Myocyte (in vitro differentiated cells): ENCODE data around the gene TYW1B. TPM values are rescaled to one million over a fixed set of nuclear protein-coding genes. Genes with fewer than 3 reads are reported as not detected.
"Not testable (repeated sequence)": the region's sequence is repeated elsewhere in the genome, so short reads cannot be mapped to it uniquely, and the experiment has no call there.

Experiments used
- DNase-seq: peaks from one replicate; pipeline ENCODE4 v3.0.0-alpha.2; 2012; ENCODE audit warnings: low read depth
- total RNA-seq: library from RNA; depleted of rRNA; stranded (reverse); fragments of >200 nt; gene quantifications from 2 replicates; pipeline ENCODE4 v1.2.3, GENCODE V29; 2014

Gene TYW1B
- total RNA-seq, 1 donor from 2014 or later, result 3.2 TPM

DNA sequence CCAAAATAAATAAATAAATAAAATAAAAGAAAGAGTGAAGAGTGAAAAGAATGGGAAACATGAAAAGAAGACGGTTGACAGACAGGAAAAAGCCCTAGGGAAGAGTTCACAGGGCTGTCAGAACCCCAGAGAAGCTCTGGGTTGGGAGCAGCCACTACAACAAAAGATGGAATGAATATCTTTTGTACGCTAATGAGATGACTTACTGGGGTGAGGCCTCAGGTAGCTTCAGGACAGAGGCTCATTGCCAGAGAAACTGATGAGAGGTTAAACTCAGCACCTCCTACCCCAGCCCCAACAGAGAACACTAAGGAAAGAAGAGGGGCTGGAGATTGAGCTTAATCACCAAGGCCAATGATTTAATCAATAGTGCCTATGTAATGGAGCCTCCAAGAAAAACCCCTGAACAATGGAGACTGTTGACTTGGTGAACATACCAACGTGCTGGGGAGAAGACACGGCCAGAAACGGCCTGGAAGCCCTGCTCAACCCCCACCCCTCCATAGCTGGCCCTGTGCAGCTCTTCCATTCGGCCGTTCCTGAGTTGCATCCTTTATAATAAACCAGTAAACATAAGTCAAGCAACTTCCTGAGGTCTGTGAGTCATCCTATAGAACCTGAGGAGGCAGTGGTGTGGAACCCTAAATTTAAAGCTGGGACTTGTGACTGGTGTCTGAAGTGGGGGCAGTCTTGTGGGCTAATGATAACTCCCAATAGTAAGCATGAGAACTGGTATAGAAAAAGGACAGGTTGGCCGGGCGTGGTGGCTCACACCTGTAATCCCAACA, 11.4 kb downstream of the TYW1B start:
- DNase-seq, result not testable (repeated sequence)

DNA sequence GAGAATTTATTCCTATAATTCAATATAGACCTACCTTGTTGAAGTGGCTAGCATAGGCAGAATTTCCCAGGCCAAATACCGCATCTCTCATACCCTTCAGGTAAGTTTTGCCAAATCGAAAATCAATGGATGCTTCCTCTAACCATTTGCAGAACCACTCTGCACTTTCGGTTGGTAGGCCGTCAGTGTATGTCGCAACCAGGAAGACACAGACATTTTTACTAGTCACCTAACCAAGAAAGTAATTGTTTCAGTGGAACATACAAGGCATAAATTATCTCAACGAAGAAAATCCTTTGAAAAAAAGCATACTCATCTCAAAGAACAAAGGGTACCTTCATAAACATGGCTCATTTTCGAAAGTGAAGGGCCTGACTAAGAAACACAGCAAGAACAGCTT, 17.6 kb downstream of the TYW1B start:
- not testable (repeated sequence) for DNase-seq

DNA sequence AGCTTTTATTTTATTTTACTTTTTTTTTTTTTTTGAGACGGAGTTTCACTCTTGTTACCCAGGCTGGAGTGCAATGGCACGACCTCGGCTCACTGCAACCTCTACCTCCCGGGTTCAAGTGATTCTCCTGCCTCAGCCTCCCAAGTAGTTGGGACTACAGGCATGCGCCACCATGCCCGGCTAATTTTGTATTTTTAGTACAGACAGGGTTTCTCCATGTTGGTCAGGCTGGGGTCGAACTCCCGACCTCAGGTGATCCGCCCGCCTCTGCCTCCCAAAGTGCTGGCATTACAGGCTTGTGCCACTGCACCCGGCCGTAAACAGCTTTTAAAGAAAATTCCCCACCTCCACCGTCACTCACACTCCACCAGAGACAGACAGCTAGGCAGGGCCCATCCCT, 19.5 kb downstream of the TYW1B start:
- not testable (repeated sequence) for DNase-seq

DNA sequence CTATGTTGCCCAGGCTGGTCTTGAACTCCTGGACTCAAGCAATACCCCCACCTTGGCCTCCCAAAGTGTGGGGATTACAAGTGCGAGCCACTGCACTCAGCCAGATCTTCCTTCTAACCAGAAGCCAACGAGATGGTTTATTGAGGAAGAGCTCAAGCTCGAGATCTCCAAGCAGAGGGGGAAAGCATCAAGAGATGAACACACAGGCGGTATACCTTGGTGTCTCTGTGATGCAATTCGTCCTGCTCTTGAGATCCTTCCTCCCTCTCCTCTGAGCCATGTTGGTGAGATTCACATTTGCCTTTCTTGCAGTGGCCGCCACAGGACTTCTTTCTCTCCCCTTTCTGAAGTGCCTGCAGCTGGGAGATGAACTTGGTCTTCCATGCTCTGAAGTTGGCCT, 21.1 kb downstream of the TYW1B start:
- DNase-seq, result not testable (repeated sequence)

DNA sequence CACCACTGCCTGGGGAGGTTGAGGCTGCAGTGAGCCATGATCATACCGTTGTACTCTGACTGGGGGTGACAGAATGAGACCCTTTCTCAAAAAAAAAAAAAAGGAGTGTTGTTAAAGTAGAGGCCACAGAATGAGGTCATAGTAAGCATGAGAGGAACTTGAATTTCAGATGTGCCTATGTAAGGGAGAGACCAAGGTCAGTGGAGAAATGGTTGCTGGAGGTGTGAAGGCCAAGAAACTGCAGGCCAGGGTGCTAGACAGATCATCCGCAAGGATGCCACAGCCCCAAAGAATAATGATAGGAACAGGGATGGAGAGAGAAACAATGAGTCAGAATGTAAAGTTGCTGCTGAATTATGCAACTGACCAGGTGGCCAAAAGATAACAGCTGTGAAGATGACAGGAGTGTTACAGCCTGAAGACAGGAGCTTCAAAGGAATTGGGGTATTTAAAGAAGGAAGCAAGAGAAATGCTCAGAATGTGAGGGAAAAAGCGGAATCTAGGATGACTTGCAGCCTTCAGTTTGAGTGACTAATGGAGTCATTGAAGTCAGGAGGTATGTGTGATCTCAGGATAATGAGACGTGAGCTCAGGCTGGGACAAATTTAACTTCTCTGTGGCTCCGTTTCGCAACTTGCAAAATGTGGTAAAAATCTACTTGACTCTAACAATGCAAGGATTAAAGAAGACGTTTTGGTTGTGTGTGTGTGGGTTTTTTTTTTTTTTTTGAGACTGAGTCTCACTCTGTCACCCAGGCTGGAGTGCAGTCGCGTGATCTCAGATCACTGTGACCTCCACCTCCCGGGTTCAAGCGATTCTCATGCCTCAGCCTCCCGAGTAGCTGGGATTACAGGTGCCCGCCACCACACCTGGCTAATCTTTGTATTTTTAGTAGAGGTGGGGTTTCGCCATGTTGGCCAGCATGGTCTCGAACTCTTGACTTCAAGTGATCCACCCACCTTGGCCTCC, 22.2 kb downstream of the TYW1B start:
- peak; percentile 93 for DNase-seq

DNA sequence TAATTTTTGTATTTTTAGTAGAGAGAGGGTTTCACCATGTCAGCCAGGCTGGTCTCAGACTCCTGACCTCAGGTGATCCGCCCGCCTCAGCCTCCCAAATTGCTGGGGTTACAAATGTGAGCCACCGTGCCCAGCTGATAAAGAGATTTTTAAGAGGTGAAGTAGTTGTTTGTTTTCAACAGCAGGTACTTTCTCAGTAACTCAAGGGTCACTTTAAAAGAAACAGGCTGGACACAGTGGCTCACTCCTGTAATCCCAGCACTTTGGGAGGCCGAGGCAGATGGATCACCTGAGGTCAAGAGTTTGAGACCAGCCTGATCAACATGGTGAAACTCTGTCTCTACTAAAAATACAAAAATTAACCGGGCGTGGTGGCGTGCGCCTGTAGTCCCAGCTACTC, 24.2 kb downstream of the TYW1B start:
- DNase-seq, result not testable (repeated sequence)

DNA sequence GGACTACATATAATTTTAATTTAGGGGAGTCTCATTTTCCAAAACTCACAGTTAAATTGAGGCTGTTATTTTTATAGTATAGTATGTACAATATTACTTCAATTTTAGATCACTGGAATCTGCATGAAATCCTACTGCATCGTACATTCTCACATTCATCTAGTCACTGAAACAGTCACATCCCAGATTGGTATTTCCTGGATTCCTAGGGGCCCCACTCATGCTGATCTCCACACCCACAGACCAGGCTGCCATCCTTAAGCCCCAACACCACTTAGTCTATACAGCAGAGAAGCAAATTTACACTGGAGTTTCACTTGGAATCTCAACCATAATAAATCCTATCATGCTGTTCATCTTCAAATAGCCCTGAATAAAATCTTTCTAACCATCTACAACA, 26.4 kb downstream of the TYW1B start:
- peak; percentile 38 for DNase-seq

DNA sequence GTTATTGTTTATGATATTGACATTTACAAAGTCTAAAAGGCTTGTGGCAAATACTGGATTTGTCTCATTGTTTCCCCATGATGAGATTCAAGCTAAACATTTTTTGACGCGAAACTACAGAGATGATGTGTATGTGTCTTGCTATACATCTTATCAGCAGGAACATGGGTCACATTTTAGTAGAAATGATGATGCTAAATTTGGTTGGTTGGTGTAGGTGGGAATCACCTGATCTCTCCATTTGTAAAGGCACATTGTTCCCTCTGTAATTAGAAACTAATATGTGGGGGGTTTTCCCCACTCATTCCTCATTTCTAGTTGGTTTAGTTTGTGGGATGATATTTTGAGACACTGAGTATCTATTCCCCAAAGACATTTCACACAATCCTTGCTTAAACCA, 32.6 kb downstream of the TYW1B start:
- DNase-seq, result not testable (repeated sequence)

DNA sequence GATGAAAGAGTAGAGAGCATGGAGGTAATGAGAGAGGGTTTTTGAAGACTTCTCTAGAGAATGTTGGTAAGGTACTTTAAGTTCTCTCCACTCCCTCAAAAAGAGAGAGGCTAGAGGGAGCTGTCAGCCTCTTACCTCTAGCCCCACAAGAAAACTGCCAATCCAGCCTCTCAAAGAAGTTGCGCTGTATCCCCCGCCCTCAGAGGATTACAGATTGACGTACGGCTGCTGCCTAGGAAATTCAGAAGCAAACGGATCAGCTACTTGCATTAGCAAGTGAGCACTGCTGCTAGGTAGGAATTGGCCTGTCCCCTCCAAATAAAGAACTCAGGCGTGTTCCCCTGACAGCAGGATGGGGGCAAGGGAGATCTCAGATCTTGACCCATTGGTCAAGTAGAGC, 34.2 kb downstream of the TYW1B start:
- DNase-seq, result no peak

DNA sequence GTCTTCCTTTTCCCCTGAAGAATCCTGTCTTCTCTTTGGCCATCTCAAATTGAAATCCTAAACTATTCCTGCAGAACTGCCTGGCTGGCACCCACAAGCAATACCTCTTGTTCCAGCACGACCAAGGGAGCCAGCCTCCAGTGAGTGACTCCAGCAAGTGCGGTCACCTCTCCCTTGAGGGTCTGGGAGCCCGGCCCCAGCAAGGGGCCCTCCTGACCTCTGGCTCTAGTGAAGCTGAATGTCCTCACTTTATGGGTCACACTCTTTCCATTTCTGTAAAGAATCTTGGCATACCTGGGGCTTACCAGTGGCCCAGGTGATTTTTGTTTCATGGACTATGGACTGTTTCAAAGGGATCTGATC, 37.3 kb downstream of the TYW1B start:
- DNase-seq, result peak; percentile 39

DNA sequence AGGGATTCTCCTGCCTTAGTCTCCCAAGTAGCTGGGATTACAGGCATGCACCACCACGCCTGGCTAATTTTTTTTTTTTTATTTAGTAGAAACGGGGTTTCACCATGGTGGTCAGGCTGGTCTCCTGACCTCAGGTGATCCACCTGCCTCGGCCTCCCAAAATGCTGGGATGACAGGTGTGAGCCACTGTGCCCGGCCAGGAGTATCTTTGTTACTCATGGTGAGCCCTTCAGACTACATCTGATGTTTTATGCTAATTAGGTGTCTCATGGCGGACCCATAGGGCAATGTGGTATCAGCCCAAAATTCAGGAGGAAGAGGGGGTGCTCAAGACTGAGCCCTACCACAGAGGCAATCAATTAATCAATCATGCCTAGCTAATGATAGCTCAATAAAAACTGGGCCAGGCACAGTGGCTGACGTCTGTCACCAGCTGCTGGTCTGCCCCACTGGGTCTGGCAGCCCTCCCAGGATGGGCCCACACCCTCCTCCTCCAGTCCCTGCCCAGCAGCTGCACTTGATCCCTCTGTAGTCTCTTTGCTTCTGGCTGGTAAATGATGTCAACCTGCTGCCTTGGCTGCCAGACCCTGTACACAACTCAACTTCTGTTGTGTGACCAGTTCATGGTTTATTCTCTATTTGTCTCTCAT, 37.8 kb downstream of the TYW1B start:
- DNase-seq, result peak; percentile 85

DNA sequence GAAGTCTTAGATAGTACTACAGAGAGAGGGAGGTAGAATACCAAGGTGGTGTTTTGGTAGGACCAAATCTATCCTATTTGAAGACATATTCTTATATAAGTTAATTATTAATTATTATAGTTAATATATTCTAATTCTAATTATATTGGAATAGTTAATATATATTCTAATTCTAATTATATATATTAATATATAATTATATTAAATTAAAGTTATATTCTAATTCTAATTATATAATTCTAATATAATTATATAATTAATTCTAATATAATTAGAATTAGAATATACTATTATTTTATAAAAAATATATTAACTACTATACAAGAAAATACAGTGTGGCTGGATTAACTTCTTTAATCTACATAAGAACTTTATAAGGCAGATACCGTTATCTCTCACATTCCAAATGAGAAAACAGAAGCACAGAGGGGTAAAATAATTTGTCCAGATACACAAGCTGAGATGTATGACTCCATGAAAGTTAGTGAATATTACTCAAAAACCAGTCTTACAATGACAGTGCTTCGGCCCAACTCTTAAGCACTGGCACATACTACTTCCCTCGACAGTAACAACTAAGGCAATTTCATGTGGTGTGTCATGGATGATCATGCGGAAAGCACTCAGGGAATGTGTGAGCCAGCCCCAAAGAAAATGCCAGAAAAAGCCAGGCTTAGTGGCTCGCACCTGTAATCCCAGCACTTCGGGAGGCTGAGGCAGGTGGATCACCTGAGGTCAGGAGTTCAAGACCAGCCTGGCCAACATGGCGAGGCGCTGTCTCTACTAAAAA, 42.6 kb downstream of the TYW1B start:
- DNase-seq, result peak; percentile 47

DNA sequence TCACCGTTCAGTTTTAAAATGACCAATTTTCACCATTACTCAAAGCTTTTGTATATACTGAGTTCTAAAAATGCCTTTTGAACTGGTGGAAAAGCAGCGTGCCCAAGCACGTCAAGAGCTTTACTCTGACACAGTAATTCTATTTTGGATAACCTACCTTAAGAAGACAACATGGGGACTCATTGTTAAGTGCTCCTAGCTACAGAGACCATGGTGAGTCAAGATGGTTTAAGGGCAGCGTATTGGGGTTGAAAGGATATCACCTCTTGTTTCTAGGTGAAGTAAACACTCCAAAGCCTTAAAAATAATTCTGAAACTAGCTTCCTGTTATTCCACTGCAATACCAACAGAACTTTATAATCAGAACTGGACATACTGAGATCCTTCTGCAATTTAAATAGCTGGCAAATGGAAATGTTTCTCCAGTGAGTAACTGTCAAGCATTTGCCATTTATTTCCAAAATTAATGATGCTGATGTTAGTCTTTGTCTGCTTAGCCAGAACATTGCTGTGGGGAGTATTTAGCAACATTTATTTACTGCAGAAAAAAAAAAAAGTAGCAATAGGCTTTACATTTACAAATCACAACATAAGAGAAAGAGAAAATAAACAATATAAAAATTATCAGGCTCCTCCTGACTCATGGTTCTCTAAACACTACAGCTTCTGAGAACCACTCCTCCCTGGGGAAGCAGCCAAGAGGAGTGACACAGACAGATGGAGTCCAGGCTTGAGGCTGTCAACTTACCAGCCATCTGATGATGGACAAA, 44.2 kb downstream of the TYW1B start:
- DNase-seq, result peak; percentile 97

DNA sequence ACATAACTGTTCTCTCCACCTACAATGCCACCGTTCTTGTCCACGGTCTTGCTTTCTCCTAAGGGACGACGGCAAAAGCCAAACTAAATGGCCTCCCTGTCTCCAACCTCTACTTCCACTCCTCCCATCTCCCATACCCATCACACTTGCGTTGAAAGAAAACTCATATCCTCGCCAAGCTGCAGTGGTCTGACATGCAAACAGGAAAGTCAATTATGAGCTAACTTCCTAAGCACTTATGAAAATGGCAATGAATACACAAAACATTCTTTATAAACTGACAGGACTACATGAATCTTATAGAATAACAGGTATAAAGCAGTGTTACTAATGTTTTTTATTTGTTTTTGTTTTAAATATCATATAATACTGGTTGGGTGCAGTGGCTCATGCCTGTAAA, 46.4 kb downstream of the TYW1B start:
- DNase-seq, result no peak

DNA sequence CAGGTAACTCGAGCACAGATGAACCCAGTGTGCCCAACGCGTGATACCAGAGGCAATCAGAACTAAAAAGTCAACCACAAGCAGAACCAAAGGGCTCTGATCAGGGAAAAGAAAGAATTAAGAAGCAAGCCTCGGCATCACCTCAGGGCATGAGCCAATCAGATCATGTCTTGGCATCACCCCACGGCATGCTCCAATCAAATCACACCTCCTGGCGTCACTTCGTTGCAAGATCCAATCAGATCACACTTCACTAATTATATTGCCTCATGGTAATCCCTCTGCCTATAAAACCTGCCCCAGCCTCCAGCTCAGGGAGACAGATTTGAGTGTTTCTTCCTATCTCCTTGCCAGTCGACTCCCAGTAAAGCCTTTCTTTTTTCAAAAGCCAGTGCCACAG, 46.8 kb downstream of the TYW1B start:
- no peak for DNase-seq

DNA sequence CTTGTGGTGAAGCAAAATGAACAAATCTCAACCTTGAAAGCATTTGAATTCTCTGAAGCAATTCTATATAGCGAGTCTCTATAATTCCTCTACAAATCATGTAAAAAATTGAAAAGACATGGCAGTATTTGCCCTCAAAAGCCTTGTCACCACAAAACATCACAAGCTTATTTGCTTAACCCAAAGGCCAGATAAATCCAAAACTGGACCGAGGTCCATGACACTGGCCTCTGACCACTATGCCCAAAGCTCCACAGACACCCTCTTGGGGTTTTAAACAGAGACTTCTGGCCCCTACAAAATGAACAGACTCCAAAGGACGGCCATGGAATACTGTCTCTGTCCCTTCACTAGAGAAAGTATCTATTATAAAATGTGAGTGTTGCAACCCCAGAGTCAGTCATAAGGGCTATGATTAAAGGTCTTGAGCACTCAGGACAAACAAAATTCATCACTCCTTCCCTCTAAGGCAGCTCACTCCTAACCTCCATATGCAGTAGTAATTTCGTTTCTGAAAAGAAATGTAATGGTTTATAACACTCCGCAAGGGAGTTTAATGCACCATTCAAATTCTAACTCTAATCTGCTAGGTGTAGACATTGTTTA, 47.6 kb downstream of the TYW1B start:
- DNase-seq, result not testable (repeated sequence)

DNA sequence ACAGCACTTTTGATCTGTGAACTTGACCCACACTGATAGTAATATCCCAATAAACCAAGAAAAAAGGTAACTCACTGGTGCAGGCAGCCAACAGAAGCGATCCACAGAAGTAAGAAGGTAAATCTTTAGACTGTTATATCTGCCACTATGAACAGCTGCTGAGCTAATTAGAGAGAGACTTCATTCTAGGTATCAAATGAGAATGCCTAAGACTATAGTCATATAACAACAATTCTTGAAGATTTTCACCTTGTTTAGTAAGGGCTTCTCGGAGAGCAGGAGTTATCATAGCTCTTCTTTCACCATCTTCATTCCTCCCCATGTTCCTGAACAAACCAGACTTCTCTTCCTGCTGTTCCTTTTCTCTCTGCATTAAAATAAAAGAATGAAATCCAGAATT, 50.8 kb downstream of the TYW1B start:
- DNase-seq, result not testable (repeated sequence)

DNA sequence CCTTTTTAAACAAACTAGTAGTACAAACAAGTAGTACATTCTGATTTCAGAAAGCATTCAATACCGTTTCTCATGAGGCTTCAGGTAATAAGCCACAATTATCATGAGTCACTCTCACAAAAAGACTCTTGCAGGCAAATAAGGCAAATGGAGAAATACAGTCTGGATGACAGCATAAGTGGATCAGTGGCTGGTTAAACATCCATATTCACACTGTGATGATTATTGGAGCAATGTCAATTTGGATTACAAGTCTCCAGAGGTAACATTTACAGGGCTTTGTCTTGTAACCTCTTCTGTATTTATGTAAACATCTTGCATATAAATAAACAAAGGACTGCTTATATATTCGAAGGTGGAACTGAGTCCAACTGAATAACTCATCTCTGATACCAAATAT, 55.4 kb downstream of the TYW1B start:
- not testable (repeated sequence) for DNase-seq

DNA sequence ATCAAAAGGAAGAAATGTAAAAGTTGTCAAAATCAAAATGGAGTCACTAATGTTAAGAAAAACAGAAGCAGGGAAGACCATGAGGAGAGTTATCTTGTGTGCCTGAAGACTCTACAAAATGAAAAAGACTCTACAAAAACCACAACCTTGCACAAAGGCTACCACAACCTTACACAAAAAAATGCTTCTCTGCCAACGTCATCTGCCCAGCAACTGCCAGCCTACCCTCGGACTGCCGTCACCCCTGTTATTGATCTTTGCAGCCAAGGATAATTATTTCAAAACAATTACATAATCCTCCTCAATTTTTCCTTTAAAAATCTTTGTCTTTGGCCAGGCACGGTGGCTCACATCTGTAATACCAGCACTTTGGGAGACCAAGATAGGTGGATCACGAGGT, 61.0 kb downstream of the TYW1B start:
- not testable (repeated sequence) for DNase-seq

DNA sequence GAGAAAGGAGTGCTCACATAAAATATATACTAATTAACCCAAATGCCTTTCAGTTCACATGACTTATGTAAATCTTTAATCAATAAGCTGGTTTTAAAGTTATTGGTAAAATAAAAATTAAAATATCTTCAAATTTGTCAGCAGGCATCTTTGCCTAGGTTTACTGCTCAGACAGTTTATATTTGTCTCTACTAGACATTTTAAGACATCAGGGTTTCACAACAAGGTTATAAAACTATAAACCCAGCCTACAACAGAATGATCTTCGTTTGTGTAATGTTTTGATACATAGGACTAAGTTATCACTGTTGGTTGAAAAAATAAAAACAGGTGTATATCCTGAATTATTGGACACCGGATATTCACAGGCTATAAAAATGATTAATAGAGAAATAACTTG, 67.4 kb downstream of the TYW1B start:
- DNase-seq, result no peak
